Heart left ventricle (tissue), 13 donors: ENCODE measurements around the gene IFITM2.

Source experiments
- POLR2A ChIP-seq, 2 donors: fragments of 450-650 bp; IDR thresholded peaks; one replicate each; pipeline ENCODE4 v1.6.1; 2017; ENCODE audit warnings: antibody characterized with exemption in 2 of 2, mild to moderate bottlenecking in 2 of 2, moderate library complexity in 2 of 2
- TF ChIP-seq, protein P1 (sequence below), 12 donors: fragments of 200-600 bp; sonication (generic) in 4 of 12; IDR thresholded peaks; one replicate each; pipeline versions ENCODE4 v1.5.0 to v1.8.0; 2018 to 2022; ENCODE audit warnings: antibody characterized with exemption in 12 of 12, mild to moderate bottlenecking in 5 of 12
- donor health status: ischemic (EF 13 %, LVEDD 7.1; RV severe dilation, severe dysfunction).
- donor health status: DM: no; HTN: yes; CAD: no.
- donor health status: DM: no; HTN: no; CAD: no.
- donor health status: ischemic (EF 25% LVEDD 6.9; RV normal size, moderate dysfunction).
- donor health status: ischemic (EF 25% LVEDD 5.7; RV mildly dilated, moderate dysfunction).
- donor health status: ischemic (EF 35%, LVEDD 5.7; RV mildly dilated, moderate dysfunction).
- donor health status: nonischemic (EF 11% LVEDD 7.7; RV severe dilation, severe dysfunction).
- donor health status: DM: yes; HTN: yes; CAD: no.
- donor health status: PGD.
- donor health status: ischemic (EF 29% LVEDD 5.4; RV normal size, mild dysfunction).
- donor health status: nonischemic (EF 23%, LVEDD 6.1; RV moderate dilation, normal function).

DNA sequence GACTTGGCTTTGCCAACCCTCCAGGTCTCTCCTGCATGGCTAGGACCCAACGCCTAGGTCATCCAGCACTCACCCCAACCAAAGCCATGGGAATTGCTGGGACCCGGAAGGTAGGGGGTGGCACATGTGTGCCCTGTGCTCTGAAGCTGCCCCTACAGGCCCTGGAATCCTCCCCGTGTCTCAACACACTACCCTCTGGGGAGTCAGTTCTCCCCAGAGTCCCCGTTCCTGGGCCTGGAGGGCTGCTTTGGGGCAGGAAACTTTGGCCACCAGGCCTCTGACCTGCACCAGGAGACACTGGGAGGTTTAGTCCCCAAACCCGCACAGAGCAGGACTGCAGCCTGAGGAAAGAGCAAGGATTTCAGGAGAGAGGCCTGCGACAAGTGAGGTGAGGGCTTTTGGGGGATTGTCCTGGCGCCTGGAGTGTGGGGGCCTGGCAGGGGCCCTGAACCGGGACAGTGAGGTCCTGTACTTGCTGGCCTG lies 5.7 kb downstream of the IFITM2 start:
- TF ChIP-seq, protein P1, sequence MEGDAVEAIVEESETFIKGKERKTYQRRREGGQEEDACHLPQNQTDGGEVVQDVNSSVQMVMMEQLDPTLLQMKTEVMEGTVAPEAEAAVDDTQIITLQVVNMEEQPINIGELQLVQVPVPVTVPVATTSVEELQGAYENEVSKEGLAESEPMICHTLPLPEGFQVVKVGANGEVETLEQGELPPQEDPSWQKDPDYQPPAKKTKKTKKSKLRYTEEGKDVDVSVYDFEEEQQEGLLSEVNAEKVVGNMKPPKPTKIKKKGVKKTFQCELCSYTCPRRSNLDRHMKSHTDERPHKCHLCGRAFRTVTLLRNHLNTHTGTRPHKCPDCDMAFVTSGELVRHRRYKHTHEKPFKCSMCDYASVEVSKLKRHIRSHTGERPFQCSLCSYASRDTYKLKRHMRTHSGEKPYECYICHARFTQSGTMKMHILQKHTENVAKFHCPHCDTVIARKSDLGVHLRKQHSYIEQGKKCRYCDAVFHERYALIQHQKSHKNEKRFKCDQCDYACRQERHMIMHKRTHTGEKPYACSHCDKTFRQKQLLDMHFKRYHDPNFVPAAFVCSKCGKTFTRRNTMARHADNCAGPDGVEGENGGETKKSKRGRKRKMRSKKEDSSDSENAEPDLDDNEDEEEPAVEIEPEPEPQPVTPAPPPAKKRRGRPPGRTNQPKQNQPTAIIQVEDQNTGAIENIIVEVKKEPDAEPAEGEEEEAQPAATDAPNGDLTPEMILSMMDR (IDR thresholded peaks at IDR 0.05) = no peak
- no peak for TF ChIP-seq POLR2A (IDR thresholded peaks at IDR 0.05)
